GM12878 (cell line): Measurements from ENCODE around the gene RAN. TPM values are rescaled to one million over a fixed set of nuclear protein-coding genes. Genes with fewer than 3 reads are reported as not detected.

ENCODE experiments used
- CREM ChIP-seq: IDR thresholded peaks from 2 replicates; pipeline ENCODE4 v1.6.1; 2014; ENCODE audit warnings: antibody characterized with exemption, low read depth
- DPF2 ChIP-seq: fragments of 450-650 bp; IDR thresholded peaks from 2 replicates; pipeline ENCODE4 v1.6.1; 2017; ENCODE audit warnings: mild to moderate bottlenecking
- FOXK2 ChIP-seq: fragments of 450-650 bp; IDR thresholded peaks from 2 replicates; pipeline ENCODE4 v1.6.1; 2017; ENCODE audit warnings: mild to moderate bottlenecking, moderate library complexity
- MEF2B ChIP-seq: fragments of 450-650 bp; IDR thresholded peaks from 2 replicates; pipeline ENCODE4 v1.6.1; 2018; ENCODE audit warnings: mild to moderate bottlenecking, moderate library complexity; ENCODE audit not compliant: partially characterized antibody, poor library complexity, severe bottlenecking
- PBX3 ChIP-seq: IDR thresholded peaks from 2 replicates; pipeline ENCODE4 v1.6.1; 2011; ENCODE audit warnings: mild to moderate bottlenecking, low read depth, low read length, moderate library complexity; ENCODE audit not compliant: insufficient replicate concordance
- RELB ChIP-seq: fragments of 450-650 bp; IDR thresholded peaks from 2 replicates; pipeline ENCODE4 v1.6.1; 2017; ENCODE audit warnings: low read depth, mild to moderate bottlenecking, moderate library complexity
- SMAD5 ChIP-seq: IDR thresholded peaks from 2 replicates; pipeline ENCODE4 v1.6.1; 2016; ENCODE audit warnings: antibody characterized with exemption, low read depth
- STAT3 ChIP-seq: IDR thresholded peaks from 2 replicates; pipeline ENCODE4 v1.6.1; 2011; ENCODE audit warnings: low read depth, low read length, improper control_type of control experiment
- SUPT20H ChIP-seq: IDR thresholded peaks from 2 replicates; pipeline ENCODE4 v1.6.1; 2011; ENCODE audit warnings: low read depth, mild to moderate bottlenecking, low read length, moderate library complexity, borderline replicate concordance; ENCODE audit not compliant: control insufficient read depth
- WRNIP1 ChIP-seq: IDR thresholded peaks from 2 replicates; pipeline ENCODE4 v1.6.1; 2011; ENCODE audit warnings: low read depth, low read length, improper control_type of control experiment, borderline replicate concordance
- ZBTB4 ChIP-seq: fragments of 450-650 bp; formaldehyde crosslinking; IDR thresholded peaks from 2 replicates; pipeline ENCODE4 v1.4.0; 2022; ENCODE audit warnings: mild to moderate bottlenecking, moderate library complexity
- ZNF274 ChIP-seq: IDR thresholded peaks from one replicate; pipeline ENCODE4 v1.8.0; 2011; ENCODE audit not compliant: insufficient read length, insufficient read depth
- polyA plus RNA-seq, 11 experiments: library from polyadenylated mRNA; depleted of rRNA in 4 of 11; unstranded in 6 of 11; stranded (reverse) in 5 of 11; fragments of >200 nt; fragmentation: Nextera tagmentation in 4 of 11; fragmentation: Illumina TruSeq in 1 of 11; extraction: Ambion mirVana in 4 of 11; extraction: Trizol in 1 of 11; gene quantifications; 1 replicate in 1 of 11; 2 replicates in 10 of 11; pipeline versions ENCODE4 v1.2.1 to v1.2.3, GENCODE V29; 2011 to 2016; ENCODE audit warnings: inconsistent platforms in 2 of 11, missing spikeins in 2 of 11, low read depth in 1 of 11
- total RNA-seq, 4 experiments: library from RNA; depleted of rRNA in 3 of 4; stranded (reverse); fragments of >200 nt in 3 of 4; fragmentation: Illumina TruSeq in 1 of 4; extraction: Trizol in 1 of 4; gene quantifications; 2 replicates each; pipeline versions ENCODE4 v1.2.1 to v1.2.3, GENCODE V29; 2013 to 2021

The RAN gene
- total and polyA plus RNA-seq, 10 of the 15 experiments (the other 5 are each of a cell fraction or from before 2014, with no cell fraction given): 1,598 to 3,769 (median 2,845) TPM

DNA sequence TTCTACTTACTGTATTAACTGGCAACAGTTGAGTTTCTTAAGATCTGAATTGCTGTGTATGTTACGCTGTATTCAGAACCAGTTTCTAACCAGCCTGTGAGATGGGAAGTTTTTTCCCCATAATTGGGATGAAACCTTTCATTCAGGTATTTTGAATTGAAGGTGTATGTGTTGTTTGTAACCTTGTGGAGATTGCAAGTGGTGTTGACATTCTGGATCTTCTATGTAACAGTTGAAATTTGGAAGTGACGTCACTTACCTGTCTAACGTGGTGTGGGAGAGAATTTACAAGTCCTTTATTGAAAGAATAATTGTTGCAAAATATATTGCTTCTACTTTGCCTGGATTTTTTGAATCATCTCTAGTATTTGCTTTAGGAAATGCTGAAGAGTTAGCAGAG is 5.5 kb downstream of the RAN start (continued):
- TF ChIP-seq DPF2: no peak
- TF ChIP-seq PBX3: no peak
- 0 out of 2 replicates have a peak, but pooled peaks have one; percentile 18 for TF ChIP-seq SMAD5
- TF ChIP-seq FOXK2: no peak
- no peak for TF ChIP-seq RELB
- TF ChIP-seq STAT3: no peak
- no peak for TF ChIP-seq ZNF274
- TF ChIP-seq WRNIP1: no peak
- no peak for TF ChIP-seq MEF2B
- 0 out of 2 replicates have a peak, but pooled peaks have one; percentile 11 for TF ChIP-seq CREM
- no peak for TF ChIP-seq ZBTB4 (CRISPR knock-in tag)
- TF ChIP-seq SUPT20H: no peak
